NCI-H226 (cell line): ENCODE measurements around the gene TNIK.
"Not testable (repeated sequence)": the region's sequence is repeated elsewhere in the genome, so short reads cannot be mapped to it uniquely, and the experiment has no call there.

ENCODE experiments used
- DNase-seq: peaks from one replicate; pipeline ENCODE4 v3.0.0-alpha.2; 2015

TNIK gene

DNA sequence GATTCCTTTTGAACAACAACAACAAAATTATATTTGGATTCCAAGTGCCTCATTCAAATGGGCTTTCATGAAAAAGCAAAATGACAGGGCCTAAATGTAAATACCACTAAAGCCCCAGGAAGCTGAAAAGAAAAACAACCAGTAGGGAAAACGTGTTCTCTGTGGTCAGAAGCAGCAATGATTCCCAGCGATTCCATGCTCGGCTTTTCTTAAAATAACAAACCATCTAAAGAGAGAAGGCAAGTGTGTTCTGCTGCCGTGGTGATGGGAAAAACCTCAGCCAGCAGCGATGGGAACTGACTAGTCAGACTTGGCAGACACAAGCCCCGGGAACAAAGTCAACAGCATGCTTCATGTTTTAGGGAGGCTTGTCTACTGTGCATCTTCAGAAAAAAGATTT is 153.6 kb downstream of the TNIK start:
- DNase-seq = peak; percentile 73

DNA sequence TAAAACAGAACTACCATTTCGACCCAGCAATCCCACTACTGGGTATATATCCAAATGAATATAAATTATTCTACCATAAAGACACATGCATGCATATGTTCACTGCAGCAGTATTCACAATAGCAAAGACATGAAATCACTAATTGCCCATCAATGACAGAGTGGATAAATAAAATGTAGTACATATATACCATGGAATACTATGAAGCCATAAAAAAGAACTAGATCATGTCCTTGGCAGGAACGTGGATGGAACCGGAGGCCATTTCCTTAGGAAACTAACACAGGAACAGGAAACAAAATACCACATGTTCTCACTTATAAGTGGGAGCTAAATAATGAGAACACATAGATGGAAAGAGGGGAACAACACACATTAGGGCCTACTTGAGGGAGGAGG is 154.4 kb downstream of the TNIK start:
- not testable (repeated sequence) for DNase-seq

DNA sequence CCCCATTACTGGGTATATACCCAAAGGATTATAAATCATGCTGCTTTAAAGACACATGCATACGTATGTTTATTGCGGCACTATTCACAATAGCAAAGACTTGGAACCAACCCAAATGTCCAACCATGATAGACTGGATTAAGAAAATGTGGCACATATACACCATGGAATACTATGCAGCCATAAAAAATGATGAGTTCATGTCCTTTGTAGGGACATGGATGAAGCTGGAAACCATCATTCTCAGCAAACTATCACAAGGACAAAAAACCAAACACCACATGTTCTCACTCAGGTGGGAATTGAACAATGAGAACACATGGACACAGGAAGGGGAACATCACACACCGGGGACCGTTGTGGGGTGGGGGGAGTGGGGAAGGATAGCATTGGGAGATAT is 155.7 kb downstream of the TNIK start:
- not testable (repeated sequence) for DNase-seq

DNA sequence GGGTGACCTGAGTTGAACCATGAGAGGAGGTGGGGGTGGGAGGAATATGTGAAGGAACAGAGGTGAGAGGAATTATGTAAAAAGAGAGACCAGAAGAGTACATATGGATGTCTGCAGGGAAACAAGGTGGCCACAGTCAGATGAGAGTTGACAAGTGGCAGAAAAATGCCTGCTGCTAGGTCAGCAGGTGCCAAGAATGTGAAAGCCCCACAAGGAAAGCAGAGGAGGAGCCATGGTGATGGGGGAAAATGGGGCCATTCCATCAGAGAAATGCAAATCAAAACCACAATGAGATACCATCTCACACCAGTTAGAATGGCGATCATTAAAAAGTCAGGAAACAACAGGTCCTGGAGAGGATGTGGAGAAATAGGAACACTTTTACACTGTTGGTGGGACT is 156.2 kb downstream of the TNIK start:
- not testable (repeated sequence) for DNase-seq

DNA sequence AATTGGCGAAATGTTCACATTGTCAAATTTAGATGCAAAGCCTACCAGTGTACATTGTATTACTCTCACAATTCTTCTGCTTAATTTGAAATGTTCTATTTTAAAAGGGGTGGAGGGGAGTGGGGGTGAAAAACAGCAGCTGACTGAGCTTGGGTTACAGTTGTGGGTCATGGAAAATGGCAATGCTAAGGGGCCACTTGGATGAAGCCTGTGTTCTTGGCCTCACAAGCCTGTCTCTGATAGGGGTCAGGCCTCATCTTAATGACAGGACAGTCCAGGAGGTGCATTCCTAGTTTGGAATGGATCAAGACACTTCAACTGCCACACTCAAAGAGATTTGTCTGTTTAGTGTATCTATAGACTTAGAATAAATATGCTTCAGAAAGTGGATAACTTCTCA is 158.2 kb downstream of the TNIK start:
- DNase-seq = no peak

DNA sequence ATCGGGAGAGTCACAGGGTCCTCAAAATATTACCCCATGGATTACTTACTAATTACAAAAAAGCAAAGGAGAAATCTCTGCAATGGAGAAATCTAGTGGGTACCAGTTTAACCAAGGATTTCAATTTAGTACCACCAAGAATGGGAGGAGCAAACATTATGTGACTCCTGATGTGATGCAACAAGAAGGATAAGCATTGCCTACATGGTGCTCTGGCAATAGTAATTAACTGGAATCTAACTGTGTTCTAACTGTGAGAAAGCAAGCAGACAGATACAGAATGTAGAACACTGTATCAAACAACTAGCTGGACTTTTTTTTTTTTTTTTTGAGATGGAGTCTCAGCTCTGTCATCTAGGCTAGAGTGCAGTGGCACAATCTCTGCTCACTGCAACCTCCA is 159.2 kb downstream of the TNIK start:
- no peak for DNase-seq

DNA sequence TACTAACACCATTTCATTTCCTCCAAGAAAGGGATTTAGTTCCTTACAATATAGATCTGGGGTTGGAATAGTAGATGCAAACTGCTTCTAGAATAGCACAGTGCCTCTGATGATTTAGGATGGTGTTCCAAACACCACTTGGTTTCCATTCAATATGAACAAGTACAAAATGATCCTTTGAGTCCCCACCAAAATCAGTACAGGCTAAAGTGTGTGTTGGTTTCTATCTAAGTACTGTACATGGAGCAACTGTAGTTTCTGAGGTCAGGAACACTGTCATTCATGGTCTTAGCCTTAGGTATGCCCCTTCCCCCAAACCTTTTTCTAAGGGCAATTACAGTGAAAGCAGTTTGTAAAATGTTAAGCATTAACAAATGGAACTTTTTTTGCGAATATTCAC is 162.3 kb downstream of the TNIK start:
- DNase-seq = no peak

DNA sequence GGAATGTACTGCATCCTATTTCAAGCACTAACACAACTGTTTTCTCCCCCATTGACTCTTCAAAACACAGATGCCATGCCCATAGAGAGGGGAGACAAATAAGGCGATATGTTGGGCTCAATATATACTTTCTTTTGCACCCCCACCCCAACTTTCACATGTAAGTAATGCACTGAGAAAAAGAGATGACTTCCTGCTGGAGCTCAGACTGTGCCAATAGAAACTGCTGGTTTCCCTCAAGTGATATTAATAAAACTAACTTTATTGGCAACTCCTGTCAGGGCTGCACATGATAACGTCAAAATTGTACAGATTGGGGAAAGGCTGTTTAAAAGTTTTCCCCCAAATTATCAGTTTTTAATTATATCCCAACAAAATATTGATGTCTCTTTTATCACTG is 163.0 kb downstream of the TNIK start:
- DNase-seq = no peak

DNA sequence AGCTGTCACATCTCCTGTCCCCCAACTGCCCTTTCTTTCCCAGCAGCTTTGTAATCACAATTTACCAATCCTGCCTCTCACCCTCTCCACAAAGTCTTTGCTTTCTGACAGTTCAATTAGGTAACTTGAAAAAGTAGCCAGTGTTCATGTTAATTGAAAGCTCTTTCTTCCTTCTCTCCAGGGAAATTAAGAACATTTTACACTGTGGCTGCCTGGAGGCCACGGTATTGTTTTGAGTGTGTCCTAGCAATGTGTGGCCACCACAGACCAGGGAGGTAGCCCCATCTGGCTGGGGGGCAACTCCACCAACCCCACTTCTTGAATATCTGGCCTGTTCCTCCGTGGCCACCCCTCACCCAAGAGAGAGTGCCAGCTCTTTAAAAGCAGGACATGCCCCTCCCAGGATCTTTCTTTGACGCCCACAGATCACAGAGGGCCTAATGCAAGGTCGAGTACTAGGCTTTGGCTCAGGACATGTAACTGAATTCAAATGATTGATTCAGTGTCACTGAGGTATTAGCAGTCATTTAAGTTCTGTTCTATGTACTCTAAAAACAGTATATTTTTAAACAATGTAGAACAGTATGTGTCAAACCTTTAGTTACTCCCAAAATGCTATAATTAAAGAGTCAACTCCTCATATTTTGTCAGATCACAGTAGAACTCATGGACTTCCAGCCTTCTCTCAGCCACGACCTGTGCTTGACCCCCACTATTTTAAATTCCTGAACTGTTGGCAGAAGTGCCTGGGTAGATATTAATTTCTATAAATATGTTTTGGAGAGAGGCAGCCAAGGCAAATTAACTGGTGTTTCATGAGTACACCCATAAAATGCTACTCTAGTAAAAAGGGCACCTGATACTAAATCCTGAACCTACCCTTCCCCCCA is 164.5 kb downstream of the TNIK start:
- no peak for DNase-seq

DNA sequence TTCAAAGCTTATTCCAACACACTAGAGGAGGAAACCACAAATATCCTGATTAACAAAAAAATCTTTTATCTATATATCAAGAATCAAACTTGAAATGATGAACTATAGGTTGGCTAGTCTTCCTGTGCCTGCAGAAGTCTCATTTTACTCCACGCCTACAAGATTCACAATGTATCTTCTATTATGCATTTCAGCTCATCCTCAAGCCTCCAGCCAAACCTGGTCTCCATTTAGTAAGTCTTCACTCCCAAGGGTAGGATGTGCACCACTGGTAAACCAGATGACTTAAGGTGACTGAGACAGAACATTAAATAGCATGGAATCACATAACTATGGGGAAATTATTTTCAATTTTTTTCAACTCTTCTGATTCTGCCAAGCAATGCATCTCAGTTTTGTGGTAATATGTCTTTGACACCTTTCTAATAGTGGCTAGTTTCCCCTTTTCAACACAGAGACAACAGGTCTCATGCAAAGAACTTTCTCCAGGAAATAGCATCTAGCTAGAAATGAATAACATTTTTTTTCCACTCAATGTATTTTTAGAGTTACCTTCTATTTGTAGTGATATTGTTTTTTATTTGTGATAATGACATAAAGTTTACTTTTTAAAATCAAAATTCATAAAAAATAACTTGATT is 166.9 kb downstream of the TNIK start:
- DNase-seq = no peak

DNA sequence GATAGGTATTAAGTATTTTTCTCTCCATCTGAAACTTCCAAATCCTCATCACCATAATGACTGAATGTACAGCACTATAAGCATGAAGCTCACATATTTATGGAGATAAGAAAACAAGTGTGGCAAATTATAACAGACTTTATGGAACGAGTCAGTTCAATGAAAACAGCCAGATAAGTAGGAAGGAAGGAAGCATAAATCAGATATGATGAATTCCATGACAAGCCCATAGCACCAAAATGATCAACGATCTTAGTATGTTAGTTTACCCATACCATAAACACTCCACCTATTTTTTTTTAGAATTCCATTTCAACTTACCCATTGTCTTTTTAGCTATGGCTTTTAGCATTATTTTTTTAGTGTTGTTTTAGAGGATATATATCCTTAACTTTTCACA is 169.5 kb downstream of the TNIK start:
- no peak for DNase-seq

DNA sequence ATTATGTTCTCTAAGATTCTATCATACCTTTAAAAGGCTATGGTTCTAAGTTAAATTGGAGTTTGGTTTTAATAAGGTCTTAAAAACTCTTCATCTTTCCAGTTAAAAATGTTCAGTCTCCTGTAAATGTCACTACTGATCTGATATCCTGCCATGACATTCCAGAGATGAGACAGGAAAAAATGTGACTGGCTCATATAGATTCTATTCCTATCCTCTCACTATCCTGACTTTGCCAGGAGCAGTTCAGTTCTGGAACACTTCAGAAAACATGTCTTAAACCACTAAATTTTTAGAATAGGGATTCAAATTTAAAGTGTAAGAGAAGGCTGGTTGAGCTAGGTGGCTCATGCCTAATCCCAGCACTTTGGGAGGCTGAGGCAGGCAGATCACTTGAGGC is 170.9 kb downstream of the TNIK start:
- no peak for DNase-seq

DNA sequence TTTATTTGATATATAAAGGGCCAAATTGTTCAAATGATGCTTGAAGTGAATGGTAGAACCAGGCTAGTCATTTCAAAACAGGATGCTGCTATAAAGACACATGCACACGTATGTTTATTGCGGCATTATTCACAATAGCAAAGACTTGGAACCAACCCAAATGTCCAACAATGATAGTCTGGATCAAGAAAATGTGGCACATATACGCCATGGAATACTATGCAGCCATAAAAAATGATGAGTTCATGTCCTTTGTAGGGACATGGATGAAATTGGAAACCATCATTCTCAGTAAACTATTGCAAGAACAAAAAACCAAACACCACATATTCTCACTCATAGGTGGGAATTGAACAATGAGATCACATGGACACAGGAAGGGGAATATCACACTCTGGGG is 172.4 kb downstream of the TNIK start:
- not testable (repeated sequence) for DNase-seq

DNA sequence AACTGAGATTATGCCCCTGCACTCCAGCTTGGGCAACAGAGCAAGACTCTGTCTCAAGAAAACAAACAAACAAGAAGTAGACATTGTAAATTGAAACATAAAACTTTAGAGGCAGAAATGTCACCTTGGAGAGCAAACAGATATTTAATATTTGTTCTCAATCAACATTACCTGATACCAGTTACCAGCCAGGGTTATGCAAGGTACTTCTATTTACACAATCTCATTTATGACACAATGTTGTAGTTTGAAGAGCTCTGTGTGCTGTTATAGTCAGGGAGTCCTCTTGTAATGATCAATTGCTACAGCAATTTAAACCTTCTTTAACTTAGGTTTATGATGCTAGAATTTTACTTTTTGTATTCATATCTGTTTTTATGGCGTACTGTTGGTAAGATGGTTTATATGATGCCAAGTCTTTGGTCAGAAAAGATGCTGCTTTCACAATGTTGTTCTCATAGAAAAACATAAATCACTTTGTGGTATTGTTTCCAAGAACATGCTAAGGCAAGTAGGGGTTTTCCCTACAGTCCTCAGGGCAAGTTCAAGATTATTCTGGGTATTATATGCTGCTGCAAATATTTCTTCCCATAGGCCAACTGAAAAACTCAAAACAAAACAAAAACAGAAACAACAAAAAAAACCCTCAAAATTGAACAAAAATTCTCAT is 173.5 kb downstream of the TNIK start:
- peak; percentile 22 for DNase-seq

DNA sequence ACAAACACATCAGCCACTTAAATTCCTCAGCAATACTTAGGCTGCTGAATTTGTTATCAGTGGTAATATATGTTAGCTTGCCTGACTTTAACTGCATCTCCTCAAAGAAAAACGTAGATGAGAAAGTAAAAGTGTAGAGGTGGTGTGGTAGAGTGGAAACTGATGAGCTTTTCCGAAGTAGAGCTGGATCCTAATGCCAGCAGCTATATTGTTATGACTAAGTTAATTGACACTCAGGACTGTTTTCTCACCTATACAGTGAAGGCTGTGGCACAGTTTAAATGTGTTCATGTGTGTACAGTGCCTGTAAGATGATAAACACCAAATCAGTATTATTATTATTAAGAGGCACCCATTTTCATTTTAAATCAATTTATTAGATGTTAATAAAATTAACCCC is 174.9 kb downstream of the TNIK start:
- DNase-seq = no peak

DNA sequence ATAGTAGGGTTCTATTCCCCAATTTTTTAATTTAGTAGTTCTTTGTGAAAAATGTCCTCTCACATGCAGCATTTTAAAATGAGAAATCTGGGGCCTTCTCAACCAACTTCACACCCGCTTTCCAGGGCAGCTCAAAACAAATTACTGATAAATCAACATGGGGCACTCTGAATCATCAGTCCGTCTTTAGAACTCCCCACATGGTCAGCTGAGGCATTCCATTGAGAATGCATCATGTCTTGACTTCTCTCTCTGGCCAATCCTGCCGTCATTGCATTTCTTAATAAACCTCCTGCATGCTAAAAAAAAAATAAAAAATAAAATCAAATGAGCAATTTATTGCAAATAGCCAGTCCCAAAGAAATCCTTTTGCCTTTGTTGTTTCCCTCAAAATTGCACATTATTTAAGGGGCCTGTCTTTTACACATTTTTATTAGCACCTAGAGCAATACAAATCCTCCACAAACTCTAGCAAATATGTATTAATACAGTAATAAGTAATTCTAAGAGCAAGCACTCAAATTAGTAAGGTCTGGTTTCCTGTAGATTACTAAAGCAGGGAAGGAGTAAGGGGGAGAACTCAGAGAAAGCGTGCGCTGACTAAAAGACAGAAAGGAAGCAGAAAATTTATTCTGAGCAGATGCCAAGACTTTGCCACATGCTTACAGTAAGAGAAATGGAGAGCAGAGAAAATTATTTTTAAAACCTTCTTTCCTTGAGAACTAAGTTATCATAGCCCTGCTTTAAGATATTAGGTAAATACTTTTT is 175.7 kb downstream of the TNIK start:
- peak; percentile 80 for DNase-seq

DNA sequence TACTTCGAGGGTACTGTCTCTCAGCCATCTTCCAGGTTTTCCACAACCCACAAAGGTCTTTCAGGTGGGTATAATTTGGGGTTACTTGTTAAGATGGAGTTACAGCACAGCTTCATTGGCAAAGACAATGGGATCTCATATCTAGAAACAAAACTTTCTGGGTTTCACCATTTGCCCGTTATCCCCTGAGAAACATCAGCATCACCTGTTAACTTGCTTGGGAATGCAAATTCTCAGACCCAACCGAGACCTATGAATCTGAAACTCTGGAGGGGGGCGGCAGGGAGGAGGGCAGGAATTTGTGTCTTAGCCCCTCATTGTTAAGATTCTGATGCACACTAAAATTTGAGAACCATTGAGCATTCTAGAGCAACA is 176.4 kb downstream of the TNIK start:
- no peak for DNase-seq

DNA sequence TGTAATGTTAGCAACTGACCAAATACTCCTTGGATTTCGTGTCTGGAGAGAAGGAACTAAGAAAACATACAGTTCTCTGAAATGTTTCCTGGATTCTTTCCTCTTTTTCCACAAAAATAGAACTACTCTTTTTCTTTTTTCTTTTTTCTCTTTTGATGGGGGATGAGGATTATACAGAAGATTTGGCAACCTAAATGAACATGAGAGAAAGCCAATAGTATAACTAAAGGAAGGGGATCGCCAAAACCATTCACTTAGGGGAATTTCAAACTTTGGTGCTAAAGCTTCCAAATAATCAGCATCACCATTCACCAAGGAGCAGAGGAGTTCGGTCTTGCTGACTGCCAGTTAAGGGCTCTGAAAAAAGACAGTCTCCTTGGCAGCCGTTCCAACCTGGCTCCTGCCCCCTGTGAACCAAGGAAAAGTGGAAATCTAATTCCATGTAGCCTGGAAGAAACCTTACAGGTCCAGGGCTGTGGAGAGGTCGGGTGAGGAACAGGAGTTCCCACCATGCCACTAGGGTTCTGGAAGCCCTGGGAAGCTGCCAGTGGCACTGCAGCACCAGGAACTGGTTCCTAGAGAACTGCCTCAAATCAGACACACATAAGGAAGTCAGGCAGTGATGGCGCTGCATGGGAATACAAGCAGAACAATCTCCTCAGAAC is 176.9 kb downstream of the TNIK start:
- no peak for DNase-seq

DNA sequence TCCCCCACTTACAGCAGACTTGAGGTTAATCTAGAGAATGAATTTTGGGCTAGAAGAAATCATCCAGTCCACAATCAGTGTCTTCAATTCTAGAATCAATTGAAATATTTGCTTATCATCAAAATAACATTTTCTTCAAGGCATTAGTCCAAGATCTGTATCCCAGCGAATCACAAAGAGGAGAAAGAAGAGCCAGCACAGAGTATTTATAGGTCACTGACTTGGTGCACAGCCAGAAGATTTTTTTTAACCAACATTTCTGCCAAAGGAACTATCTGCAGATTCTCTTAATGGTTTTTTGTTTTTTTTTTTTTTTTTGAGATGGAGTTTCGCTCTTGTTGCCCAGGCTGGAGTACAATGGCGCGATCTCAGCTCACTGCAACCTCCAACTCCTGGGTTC is 178.2 kb downstream of the TNIK start:
- no peak for DNase-seq

DNA sequence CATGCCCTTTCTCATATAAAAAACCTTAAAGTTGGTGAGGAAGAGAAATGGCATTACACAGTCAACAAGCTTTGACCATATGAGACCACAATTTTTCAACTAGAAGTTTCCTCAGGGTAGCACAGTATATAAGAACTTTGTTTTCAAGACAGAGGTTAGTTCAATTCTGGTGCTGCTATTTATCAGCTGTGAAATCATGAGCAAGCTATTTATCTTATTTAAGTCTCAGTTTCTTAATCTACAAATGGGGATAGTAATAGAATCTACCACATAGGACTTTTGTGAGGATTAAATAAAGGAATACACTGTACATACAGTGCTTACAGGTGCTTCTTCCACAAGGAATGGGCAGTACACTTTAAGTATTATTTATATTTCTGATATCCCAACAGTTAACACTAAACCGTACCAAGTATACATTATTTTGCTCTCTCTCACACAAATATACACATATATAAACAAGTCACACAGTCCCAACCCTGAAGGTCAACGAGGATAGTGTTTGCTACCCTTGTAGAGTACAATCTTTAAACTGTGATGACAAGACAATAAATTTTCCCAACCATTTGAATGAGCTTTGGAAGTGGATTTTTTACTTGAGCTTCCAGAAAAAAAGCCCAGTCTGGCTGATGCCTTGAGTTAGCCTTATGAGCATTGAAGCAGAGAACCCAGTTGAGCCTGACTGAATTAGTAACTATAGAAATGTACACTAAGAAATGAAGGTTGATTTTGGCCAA is 178.8 kb downstream of the TNIK start:
- no peak for DNase-seq

DNA sequence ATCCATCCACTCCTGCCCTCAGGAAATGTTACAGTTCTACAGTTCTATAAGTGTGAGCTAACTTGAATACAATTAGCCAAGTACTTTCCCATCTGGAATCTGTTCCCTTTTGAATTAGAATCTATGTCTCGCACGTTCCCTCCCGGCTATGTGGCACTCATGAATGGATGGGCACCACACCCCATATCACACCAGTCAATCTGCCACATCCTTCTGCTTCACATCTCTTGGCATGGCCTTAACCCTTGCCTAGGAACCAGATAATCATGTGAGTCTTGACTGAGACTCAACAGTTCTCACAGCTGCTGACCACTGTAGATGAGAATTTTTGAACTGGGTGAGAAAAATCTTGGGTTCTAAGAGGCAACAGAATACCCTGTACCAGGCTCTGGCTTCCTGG is 180.2 kb downstream of the TNIK start:
- DNase-seq = no peak

DNA sequence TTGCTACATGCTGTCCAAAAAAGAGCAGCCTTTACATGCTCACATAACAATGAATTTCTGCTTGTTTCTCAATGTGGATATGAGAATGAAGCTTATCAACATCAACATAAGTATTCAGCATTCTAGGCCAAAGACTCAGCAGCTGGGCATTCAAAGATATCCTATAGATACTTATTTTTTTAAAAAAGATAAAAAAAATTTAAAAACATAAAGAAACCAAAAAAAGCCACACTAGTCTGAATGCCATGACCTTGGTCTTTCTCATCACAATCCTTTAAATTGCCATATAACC is 182.0 kb downstream of the TNIK start:
- DNase-seq = no peak
